ENCODE results near the gene HOXB4. TPM values are rescaled to one million over a fixed set of nuclear protein-coding genes. Genes with fewer than 3 reads are reported as not detected.

HOXB4 gene
- total RNA-seq, 1 experiment from 2014 or later, result 11.3 TPM

GRCh38 chr17:48559840-48560817 is 18.0 kb downstream of the HOXB4 start:
- Histone ChIP-seq H4K20me1 (ENCODE audit: insufficient read depth) (no peaks in the 10 kb centered on the region), H3K27ac (ENCODE audit: low read depth, low read length) (no peak overlapping the region), H3K9me2 (ENCODE audit: insufficient read depth) (no peaks in the 10 kb centered on the region), H3K79me2 (ENCODE audit: insufficient read depth, low read length) (peaks cover 5% of the 10 kb centered on the region; the same call in 1 of the 2 replicates), H3K4me2 (ENCODE audit: low read length) (no peak overlapping the region), H2AFZ (ENCODE audit: low read depth, low read length, poor library complexity, severe bottlenecking) (no peak overlapping the region), H3K9ac (ENCODE audit: low read length) (no peak overlapping the region), H3K4me1 (ENCODE audit: control insufficient read depth in 1 of 2, insufficient read depth in 2 of 2, low read length in 2 of 2) (peaks cover 0 to 4% of the 10 kb centered on the region in 2 experiments; a peak in 1 of 4 replicates), H3K9me3 (ENCODE audit: control insufficient read depth in 1 of 2, insufficient read depth in 1 of 2, low read depth in 1 of 2, low read length in 2 of 2) (no peaks in the 10 kb centered on the region), H3K36me3 (ENCODE audit: control insufficient read depth in 1 of 2, insufficient read depth in 2 of 2, low read length in 2 of 2) (no peaks in the 10 kb centered on the region), H3K27me3 (ENCODE audit: insufficient read depth, low read length) (no peaks in the 10 kb centered on the region), H3K4me3 (replicated peaks in 1 of 2; ENCODE audit: low read depth in 1 of 2, low read length in 2 of 2) (no peak overlapping the region)
- DNase-seq (ENCODE audit: low read depth, low spot score), result no peak
- TF ChIP-seq SIN3A (IDR thresholded peaks at IDR 0.05; ENCODE audit: low read depth) (no peak), ZNF274 (IDR thresholded peaks at IDR 0.05; ENCODE audit: low read depth, low read length) (no peak), SP1 (IDR thresholded peaks at IDR 0.05; ENCODE audit: low read depth) (no peak), CTCF (IDR thresholded peaks at IDR 0.05 in 2 of 3, conservative IDR thresholded peaks at IDR 0.05 in 1 of 3; ENCODE audit: borderline replicate concordance in 1 of 3, insufficient read depth in 1 of 3, low read depth in 2 of 3, low read length in 2 of 3) (no peak), YY1 (IDR thresholded peaks at IDR 0.05; ENCODE audit: extremely low read depth, insufficient replicate concordance, low read depth, low read length) (no peak), SRF (IDR thresholded peaks at IDR 0.05; ENCODE audit: low read depth) (no peak)
- CTCF ChIA-PET, result no interaction called here
- POLR2A ChIA-PET, result no interaction called here
- BruUV-seq (replicated peaks), result no TSS peak
- RAD21 ChIA-PET (ENCODE audit: low non-redundant PET in 1 of 2, low total read pairs in 2 of 2, uncharacterized antibody in 2 of 2, unreplicated experiment in 2 of 2), result no interaction called here
- no peak for ATAC-seq
- intact Hi-C loops (cut with micrococcal nuclease), result no loop called here
